NB4 (cell line): ENCODE measurements around the gene BCL7A.
A peak's percentile ranks its signal among the peaks of the same experiment; 100 is the strongest.

Experiments used
- DNase-seq: peaks from one replicate; pipeline ENCODE4 v3.0.0; 2010; ENCODE audit warnings: low read depth
- H3K4me3 ChIP-seq: one replicate; pipeline ENCODE4 v1.5.1; 2011; ENCODE audit warnings: mild to moderate bottlenecking, low read depth, low read length, moderate library complexity
- CTCF ChIP-seq: IDR thresholded peaks from one replicate; pipeline ENCODE4 v1.5.1; 2012; ENCODE audit warnings: low read depth, low read length
- MYC ChIP-seq: IDR thresholded peaks from 2 replicates; pipeline ENCODE4 v1.6.1; 2011; ENCODE audit warnings: low read depth, low read length
- POLR2A ChIP-seq: IDR thresholded peaks from 2 replicates; pipeline ENCODE4 v1.6.1; 2011; ENCODE audit warnings: mild to moderate bottlenecking; ENCODE audit not compliant: insufficient read length; ENCODE audit errors: extremely low read depth
- TF ChIP-seq, protein P1 (sequence below): IDR thresholded peaks from 2 replicates; pipeline ENCODE4 v1.6.1; 2011; ENCODE audit warnings: low read depth, low read length

Gene BCL7A

GRCh38 chr12:122018457-122018856 lies 3.2 kb upstream of the BCL7A start:
- no peak for TF ChIP-seq MYC
- no peak for TF ChIP-seq CTCF
- TF ChIP-seq, protein P1, sequence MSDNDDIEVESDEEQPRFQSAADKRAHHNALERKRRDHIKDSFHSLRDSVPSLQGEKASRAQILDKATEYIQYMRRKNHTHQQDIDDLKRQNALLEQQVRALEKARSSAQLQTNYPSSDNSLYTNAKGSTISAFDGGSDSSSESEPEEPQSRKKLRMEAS: no peak
- no peak for TF ChIP-seq POLR2A
- no peak overlapping the region for H3K4me3 ChIP-seq
- DNase-seq: peak; percentile 39

DNA sequence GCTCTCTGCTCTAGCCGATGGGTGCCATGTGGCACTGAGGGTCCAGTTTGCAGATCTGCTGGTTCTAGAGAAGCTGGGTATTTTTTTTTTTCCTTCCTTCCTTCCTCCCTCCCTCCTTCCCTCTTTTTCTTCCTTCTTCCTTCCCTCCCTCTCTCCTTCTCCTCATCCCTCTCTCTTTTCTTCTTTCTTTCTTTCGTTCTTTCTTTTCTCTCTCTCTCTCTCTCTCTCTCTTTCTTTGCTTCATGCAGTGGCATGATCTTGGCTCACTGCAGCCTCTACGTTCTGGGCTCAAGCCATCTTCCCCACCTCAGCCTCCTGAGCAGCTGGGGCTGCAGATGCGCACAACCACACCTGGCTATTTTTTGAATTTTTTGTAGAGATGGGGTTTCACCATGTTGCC lies 2.7 kb upstream of the BCL7A start:
- no peak overlapping the region for H3K4me3 ChIP-seq
- TF ChIP-seq MYC (no peak), POLR2A (no peak), CTCF (no peak)
- TF ChIP-seq, protein P1: no peak
- no peak for DNase-seq

DNA sequence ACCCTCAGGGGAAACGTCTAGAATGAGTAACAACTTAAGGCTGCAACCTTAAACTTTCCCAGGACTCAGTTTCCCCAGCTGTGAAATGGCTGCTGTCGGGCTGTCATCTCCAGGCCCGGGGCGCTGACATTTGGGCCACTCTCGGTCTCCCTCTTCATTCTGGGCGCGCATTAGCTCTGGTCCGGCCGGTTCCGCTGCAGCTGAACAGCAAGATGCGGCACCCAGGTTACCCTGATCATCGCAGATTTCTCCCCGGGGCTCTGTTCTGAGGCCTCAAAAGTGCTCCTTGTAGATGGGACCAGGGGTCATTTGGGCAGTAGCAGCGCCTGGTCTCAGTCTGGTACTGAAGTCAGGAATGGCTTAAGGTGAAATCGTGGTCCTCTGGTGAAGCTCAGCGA lies 890 bp upstream of the BCL7A start:
- H3K4me3 ChIP-seq: no peak overlapping the region
- TF ChIP-seq MYC (no peak), CTCF (no peak), POLR2A (no peak)
- TF ChIP-seq, protein P1: no peak
- no peak for DNase-seq

DNA sequence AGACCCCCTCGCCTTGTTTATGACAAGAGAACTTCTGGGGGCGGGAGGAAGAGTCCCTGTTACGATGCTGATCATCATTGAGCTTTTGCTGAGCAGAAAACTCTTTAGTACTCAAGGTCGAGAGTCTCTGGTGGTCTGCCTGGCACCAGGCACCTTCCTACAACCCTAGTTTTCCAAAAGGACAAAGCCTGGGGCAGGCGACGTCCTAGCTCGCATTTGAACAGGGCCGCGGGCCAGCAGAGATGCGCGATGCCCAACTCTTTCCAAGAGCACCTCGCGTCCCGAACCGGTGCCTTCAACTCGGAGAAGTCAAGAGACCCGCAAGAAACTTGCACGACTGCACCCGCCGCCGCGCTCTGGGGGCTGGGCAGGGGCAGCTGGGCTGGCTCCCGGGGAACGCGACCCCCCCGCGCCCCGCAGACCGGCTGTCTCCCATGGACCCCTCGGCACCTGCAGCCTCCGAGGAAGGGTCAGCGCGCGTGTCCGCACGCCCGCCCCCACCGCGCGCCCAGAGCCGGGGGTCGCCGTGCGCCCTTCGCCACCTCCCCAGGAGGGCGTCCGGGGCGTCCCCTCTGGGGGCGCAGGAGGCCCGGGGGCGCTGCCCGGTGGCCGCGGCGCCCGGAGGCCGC lies 377 bp upstream of the BCL7A start:
- DNase-seq: peak; percentile 34
- H3K4me3 ChIP-seq: no peak overlapping the region

DNA sequence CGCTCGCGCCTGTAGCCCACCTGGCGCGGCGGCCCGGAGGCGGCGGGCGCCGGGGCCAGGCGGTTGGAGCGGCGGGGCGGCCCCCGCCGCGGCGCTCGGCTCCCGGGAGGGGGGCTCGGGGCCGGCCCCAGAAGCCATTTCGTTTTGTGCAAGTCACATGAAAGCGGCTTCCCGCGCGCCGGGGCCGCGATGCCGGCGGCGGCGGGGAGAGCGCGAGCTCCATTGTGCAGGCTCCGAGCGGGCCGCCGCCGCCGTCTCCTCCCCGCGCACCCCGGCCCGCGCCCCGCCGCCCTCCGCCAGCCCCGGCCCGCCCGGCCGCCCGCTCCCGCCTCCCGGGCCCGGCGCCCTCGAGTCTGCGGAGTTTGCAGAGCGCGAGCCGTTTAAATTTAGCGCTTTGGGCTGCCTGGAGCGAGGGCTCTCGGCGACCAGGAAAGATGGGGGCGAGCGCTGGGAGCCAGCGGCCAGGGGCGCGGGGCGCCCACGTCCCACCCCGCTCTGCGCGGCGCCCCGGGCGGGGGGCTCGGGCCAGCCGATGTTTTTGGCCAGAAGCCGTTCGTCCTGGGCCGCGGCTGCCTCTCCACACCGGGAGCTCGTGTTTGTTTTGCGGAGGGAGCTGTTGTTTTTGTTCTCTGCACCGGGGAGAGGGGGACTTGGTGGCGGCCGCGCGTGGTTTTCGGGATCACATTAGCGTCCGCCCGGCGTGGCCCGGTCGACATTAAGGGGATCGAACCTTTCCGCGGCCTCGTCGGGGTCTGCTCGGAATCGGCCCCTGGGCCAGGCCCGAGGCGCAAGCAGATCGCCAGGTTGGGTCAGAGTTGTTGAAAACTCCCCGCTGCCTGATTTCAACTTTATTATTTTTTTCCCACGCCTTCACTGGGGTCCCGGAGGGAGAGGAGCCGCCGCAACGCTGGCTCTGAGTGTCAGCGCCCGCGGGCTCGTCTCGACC lies 982 bp downstream of the BCL7A start:
- TF ChIP-seq MYC: no peak
- no peak for TF ChIP-seq POLR2A
- TF ChIP-seq, protein P1: no peak
- no peak for TF ChIP-seq CTCF
- H3K4me3 ChIP-seq: no peak overlapping the region
- peak; percentile 56 for DNase-seq

More for the DNA sequence above, 377 bp upstream of the BCL7A start:
- no peak for TF ChIP-seq CTCF
